ENCODE measurements around the gene PEX11B. TPM values are rescaled to one million over a fixed set of nuclear protein-coding genes. Genes with fewer than 3 reads are reported as not detected.
A peak's percentile ranks its signal among the peaks of the same experiment; 100 is the strongest.

Gene PEX11B
- total RNA-seq, 1 experiment from 2014 or later: 22.4 TPM

- Histone ChIP-seq H3K27me3 (replicated peaks; ENCODE audit: insufficient read depth, low read depth, low read length, poor library complexity) (peaks cover 22% of the 10 kb centered on the region), H3K4me3 (ENCODE audit: low read depth, low read length, poor library complexity, severe bottlenecking) (peak within 1 kb of the TSS; percentile 69), H3K9me3 (ENCODE audit: low read depth, low read length, poor library complexity, severe bottlenecking) (no peaks in the 10 kb centered on the region), H3K27ac (ENCODE audit: low read depth, low read length, poor library complexity, severe bottlenecking) (no peak within 1 kb of the TSS), H3K4me1 (ENCODE audit: insufficient read depth, low read length, poor library complexity, severe bottlenecking) (peaks cover 2% of the 10 kb centered on the region), H3K36me3 (ENCODE audit: insufficient read depth, low read length, poor library complexity, severe bottlenecking) (no peaks in the 10 kb centered on the region)
- peak; percentile 90 for DNase-seq (ENCODE audit: low spot score)
- no peak for TF ChIP-seq EZH2 (IDR thresholded peaks at IDR 0.05; ENCODE audit: borderline replicate concordance, low read depth, low read length, poor library complexity, severe bottlenecking)
- TF ChIP-seq, protein P1, sequence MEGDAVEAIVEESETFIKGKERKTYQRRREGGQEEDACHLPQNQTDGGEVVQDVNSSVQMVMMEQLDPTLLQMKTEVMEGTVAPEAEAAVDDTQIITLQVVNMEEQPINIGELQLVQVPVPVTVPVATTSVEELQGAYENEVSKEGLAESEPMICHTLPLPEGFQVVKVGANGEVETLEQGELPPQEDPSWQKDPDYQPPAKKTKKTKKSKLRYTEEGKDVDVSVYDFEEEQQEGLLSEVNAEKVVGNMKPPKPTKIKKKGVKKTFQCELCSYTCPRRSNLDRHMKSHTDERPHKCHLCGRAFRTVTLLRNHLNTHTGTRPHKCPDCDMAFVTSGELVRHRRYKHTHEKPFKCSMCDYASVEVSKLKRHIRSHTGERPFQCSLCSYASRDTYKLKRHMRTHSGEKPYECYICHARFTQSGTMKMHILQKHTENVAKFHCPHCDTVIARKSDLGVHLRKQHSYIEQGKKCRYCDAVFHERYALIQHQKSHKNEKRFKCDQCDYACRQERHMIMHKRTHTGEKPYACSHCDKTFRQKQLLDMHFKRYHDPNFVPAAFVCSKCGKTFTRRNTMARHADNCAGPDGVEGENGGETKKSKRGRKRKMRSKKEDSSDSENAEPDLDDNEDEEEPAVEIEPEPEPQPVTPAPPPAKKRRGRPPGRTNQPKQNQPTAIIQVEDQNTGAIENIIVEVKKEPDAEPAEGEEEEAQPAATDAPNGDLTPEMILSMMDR (conservative IDR thresholded peaks at IDR 0.05; ENCODE audit: low read depth, low read length): no peak
- ChIA-PET POLR2A (ENCODE audit: low non-redundant PET) (interaction anchor here (0.7 kb wide), 1 partner anchor 41 kb away, joined by 7 read pairs; the partner anchor contains the start of gene NUDT17), CTCF (no interaction called here)
- BruUV-seq (replicated peaks): no TSS peak
- intact Hi-C loops (cut with micrococcal nuclease; ENCODE audit: unreplicated experiment): loop anchor here (5.0 kb wide), 1 partner anchor 34 kb away; no protein-coding TSS in a partner anchor
Observed at GRCh38 chr1:145885738-145886287, 32.7 kb downstream of the PEX11B start, which contains the start of gene ANKRD35. Gene ANKRD35, minus strand, starts transcription at chr1:145885866. Its CDS starts 108 bp downstream, at chr1:145885758.

GRCh38 chr1:145884675-145885074 is 33.8 kb downstream of the PEX11B start:
- TF ChIP-seq EZH2 (IDR thresholded peaks at IDR 0.05; ENCODE audit: borderline replicate concordance, low read depth, low read length, poor library complexity, severe bottlenecking): no peak
- TF ChIP-seq, protein P1 (conservative IDR thresholded peaks at IDR 0.05; ENCODE audit: low read depth, low read length): no peak
- ChIA-PET POLR2A (ENCODE audit: low non-redundant PET) (no interaction called here), CTCF (interaction anchor here (0.6 kb wide), 1 partner anchor 1651 kb away, joined by 3 read pairs; no protein-coding TSS in a partner anchor)
- intact Hi-C loops (cut with micrococcal nuclease; ENCODE audit: unreplicated experiment): loop anchor here (5.0 kb wide), 1 partner anchor 32 kb away; no protein-coding TSS in a partner anchor
- no peak overlapping the region for H3K27ac ChIP-seq (ENCODE audit: low read depth, low read length, poor library complexity, severe bottlenecking)
- no TSS peak for BruUV-seq (replicated peaks)
- no peak for DNase-seq (ENCODE audit: low spot score)
- peaks cover 22% of the 10 kb centered on the region for H3K27me3 ChIP-seq (replicated peaks; ENCODE audit: insufficient read depth, low read depth, low read length, poor library complexity)
- no peak overlapping the region for H3K4me3 ChIP-seq (ENCODE audit: low read depth, low read length, poor library complexity, severe bottlenecking)
- H3K4me1 ChIP-seq (ENCODE audit: insufficient read depth, low read length, poor library complexity, severe bottlenecking): peaks cover 2% of the 10 kb centered on the region
- no peaks in the 10 kb centered on the region for H3K36me3 ChIP-seq (ENCODE audit: insufficient read depth, low read length, poor library complexity, severe bottlenecking)
- H3K9me3 ChIP-seq (ENCODE audit: low read depth, low read length, poor library complexity, severe bottlenecking): no peaks in the 10 kb centered on the region

GRCh38 chr1:145879775-145880174 is 38.7 kb downstream of the PEX11B start:
- H3K9me3 ChIP-seq (ENCODE audit: low read depth, low read length, poor library complexity, severe bottlenecking): no peaks in the 10 kb centered on the region
- H3K36me3 ChIP-seq (ENCODE audit: insufficient read depth, low read length, poor library complexity, severe bottlenecking): no peaks in the 10 kb centered on the region
- CTCF ChIA-PET: interaction anchor here (0.6 kb wide), 1 partner anchor 36 kb away, joined by 3 read pairs; no protein-coding TSS in a partner anchor
- intact Hi-C loops (cut with micrococcal nuclease; ENCODE audit: unreplicated experiment): no loop called here
- no peak overlapping the region for H3K27ac ChIP-seq (ENCODE audit: low read depth, low read length, poor library complexity, severe bottlenecking)
- no TSS peak for BruUV-seq (replicated peaks)
- no peak for DNase-seq (ENCODE audit: low spot score)
- TF ChIP-seq, protein P1 (conservative IDR thresholded peaks at IDR 0.05; ENCODE audit: low read depth, low read length): no peak
- no peak for TF ChIP-seq EZH2 (IDR thresholded peaks at IDR 0.05; ENCODE audit: borderline replicate concordance, low read depth, low read length, poor library complexity, severe bottlenecking)
- H3K4me3 ChIP-seq (ENCODE audit: low read depth, low read length, poor library complexity, severe bottlenecking): no peak overlapping the region
- H3K4me1 ChIP-seq (ENCODE audit: insufficient read depth, low read length, poor library complexity, severe bottlenecking): no peaks in the 10 kb centered on the region
- POLR2A ChIA-PET (ENCODE audit: low non-redundant PET): interaction anchor here (0.6 kb wide), 1 partner anchor 35 kb away, joined by 4 read pairs; the partner anchor contains the start of gene NUDT17
- H3K27me3 ChIP-seq (replicated peaks; ENCODE audit: insufficient read depth, low read depth, low read length, poor library complexity): peaks cover 15% of the 10 kb centered on the region
